NCI-H2107 (cell line): ENCODE measurements around the gene GFRAL.

Source experiments
- DNase-seq: peaks from one replicate; lab custom pipeline; 2025; lab: John Stamatoyannopoulos, UW

Gene GFRAL

GRCh38 chr6:55433446-55434130, 106.3 kb downstream of the GFRAL start:
- no peak for DNase-seq

GRCh38 chr6:55437141-55437540, 109.9 kb downstream of the GFRAL start:
- no peak for DNase-seq

- DNase-seq, result no peak
Observed at GRCh38 chr6:55438203-55438602, 110.9 kb downstream of the GFRAL start.

- no peak for DNase-seq
Observed at GRCh38 chr6:55443238-55444134, 116.2 kb downstream of the GFRAL start.

GRCh38 chr6:55445648-55446204, 118.5 kb downstream of the GFRAL start:
- DNase-seq, result no peak

GRCh38 chr6:55447891-55448290, 120.6 kb downstream of the GFRAL start:
- DNase-seq, result no peak

GRCh38 chr6:55448451-55448850, 121.2 kb downstream of the GFRAL start:
- no peak for DNase-seq

GRCh38 chr6:55449225-55449624, 122.0 kb downstream of the GFRAL start:
- no peak for DNase-seq

GRCh38 chr6:55450005-55450404, 122.7 kb downstream of the GFRAL start:
- no peak for DNase-seq
